ENCODE measurements around the gene APEH. TPM values are rescaled to one million over a fixed set of nuclear protein-coding genes. Genes with fewer than 3 reads are reported as not detected.

APEH gene
- total and polyA plus RNA-seq, 2 donors from 2014 or later = 138 to 143 TPM

DNA sequence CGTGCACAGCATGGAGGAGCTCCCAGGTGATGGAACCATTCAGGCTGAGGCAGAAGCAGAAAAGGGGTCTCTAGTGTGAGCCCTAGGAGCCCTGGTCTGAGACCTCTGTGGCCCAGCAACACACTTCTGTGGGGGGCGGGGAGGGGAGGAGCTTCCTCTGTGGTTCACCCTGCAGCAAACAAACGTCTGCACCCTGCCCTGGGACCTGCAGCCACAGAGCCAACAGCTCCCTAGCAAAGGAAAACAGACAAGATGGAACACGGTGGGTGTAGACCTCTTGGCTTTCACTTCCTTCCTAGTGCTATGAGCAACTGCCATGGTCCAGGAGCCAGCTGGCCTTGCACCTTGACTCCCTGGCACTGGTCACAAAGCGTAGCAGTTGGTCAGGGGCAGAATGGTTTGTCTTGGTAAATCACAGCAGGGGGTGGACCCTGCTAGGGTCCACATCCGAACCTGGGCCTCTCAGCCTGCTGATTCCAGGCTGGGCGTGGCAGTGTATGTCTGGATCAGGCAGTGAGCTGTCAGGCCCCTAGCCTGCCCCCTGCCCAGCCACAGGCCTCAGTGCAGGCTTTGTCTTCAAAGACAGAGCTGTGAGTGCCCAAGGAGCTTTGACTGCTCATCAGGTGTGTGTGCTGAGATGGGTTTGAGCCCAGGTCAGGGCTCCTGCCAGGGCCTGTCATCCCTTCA lies 38.6 kb downstream of the APEH start:
- intact Hi-C loops (cut with DNase I) = no loop called here
- TF ChIP-seq CTCF (IDR thresholded peaks at IDR 0.05; ENCODE audit: borderline replicate concordance, extremely low read depth, insufficient read depth) = no peak
- Histone ChIP-seq H3K9ac (ENCODE audit: low read length in 3 of 3) (no peak overlapping the region), H3K4me3 (ENCODE audit: low read length in 3 of 3) (no peak overlapping the region), H3K27ac (ENCODE audit: low read depth in 2 of 2, low read length in 2 of 2) (no peak overlapping the region), H3K4me1 (ENCODE audit: control insufficient read depth in 2 of 3, insufficient read depth in 2 of 3, low read depth in 1 of 3, low read length in 3 of 3) (no peaks in the 10 kb centered on the region), H3K9me3 (ENCODE audit: control insufficient read depth in 2 of 3, insufficient read depth in 1 of 3, low read length in 3 of 3) (no peaks in the 10 kb centered on the region), H3K27me3 (ENCODE audit: control insufficient read depth, insufficient read depth, low read length) (no peaks in the 10 kb centered on the region), H3K36me3 (ENCODE audit: control insufficient read depth in 2 of 3, insufficient read depth in 3 of 3, low read length in 3 of 3) (peaks cover 0 to 12% (median 0%) of the 10 kb centered on the region in 3 donors)
- DNase-seq = peak in 1 of 5 donors; percentile 41
- FAIRE-seq = no peak

- Histone ChIP-seq H3K27ac (ENCODE audit: low read depth in 2 of 2, low read length in 2 of 2) (no peak overlapping the region), H3K36me3 (ENCODE audit: control insufficient read depth in 2 of 3, insufficient read depth in 3 of 3, low read length in 3 of 3) (peaks cover 0 to 12% (median 0%) of the 10 kb centered on the region in 3 donors), H3K4me3 (ENCODE audit: low read length in 3 of 3) (no peak overlapping the region), H3K27me3 (ENCODE audit: control insufficient read depth, insufficient read depth, low read length) (no peaks in the 10 kb centered on the region), H3K4me1 (ENCODE audit: control insufficient read depth in 2 of 3, insufficient read depth in 2 of 3, low read depth in 1 of 3, low read length in 3 of 3) (peaks cover 0 to 1% (median 0%) of the 10 kb centered on the region in 3 donors), H3K9ac (ENCODE audit: low read length in 3 of 3) (no peak overlapping the region), H3K9me3 (ENCODE audit: control insufficient read depth in 2 of 3, insufficient read depth in 1 of 3, low read length in 3 of 3) (no peaks in the 10 kb centered on the region)
- no peak for TF ChIP-seq CTCF (IDR thresholded peaks at IDR 0.05; ENCODE audit: borderline replicate concordance, extremely low read depth, insufficient read depth)
- peak in 1 of 5 donors; percentile 62 for DNase-seq
- FAIRE-seq = no peak
- intact Hi-C loops (cut with DNase I) = no loop called here
Measured at GRCh38 chr3:49713336-49714105, 39.4 kb downstream of the APEH start.

DNA sequence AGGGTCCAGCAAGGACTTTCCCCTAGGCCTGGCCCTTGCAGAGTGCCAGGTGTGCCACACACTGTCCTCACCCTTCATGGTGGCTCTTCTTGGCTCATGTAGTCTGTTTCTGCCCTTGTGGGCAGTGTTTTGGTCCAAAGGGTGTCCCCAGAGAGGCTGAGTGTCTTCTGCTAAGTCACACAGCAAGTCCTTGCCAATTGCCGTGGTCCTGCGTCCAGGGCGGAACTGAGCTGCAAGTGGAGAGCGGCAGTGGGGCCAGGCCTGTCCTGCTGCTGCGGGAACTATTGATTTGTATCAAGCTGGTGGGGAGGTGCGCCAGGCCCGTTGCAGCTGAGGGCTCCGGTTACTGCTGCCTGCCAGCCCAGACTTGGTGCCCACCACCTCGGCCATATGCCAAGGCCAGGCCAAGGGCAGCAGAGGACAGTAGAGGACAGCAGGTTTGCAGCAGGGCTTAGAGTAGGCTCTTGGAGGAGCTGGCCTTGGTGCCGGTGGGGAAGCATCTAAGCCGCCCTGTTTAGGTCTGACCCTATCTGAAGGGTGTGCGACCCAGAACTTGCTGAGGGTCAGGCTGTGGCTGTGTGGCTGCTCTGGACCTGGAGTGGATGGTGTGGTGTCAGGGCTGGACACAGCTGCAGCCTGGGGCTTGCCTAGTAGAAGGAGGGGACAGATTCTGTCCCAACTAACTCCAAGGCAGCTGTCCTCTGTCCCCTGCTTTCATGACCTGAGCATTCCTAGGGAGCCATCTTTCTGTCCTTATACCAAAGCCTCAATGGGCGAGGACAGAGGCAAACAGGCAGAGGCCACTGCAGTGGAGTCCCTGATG lies 40.8 kb downstream of the APEH start:
- TF ChIP-seq CTCF (IDR thresholded peaks at IDR 0.05; ENCODE audit: borderline replicate concordance, extremely low read depth, insufficient read depth) = no peak
- Histone ChIP-seq H3K9me3 (ENCODE audit: control insufficient read depth in 2 of 3, insufficient read depth in 1 of 3, low read length in 3 of 3) (no peaks in the 10 kb centered on the region), H3K4me3 (ENCODE audit: low read length in 3 of 3) (no peak overlapping the region), H3K4me1 (ENCODE audit: control insufficient read depth in 2 of 3, insufficient read depth in 2 of 3, low read depth in 1 of 3, low read length in 3 of 3) (peaks cover 0 to 9% (median 0%) of the 10 kb centered on the region in 3 donors), H3K27me3 (ENCODE audit: control insufficient read depth, insufficient read depth, low read length) (no peaks in the 10 kb centered on the region), H3K36me3 (ENCODE audit: control insufficient read depth in 2 of 3, insufficient read depth in 3 of 3, low read length in 3 of 3) (peaks cover 0 to 12% (median 0%) of the 10 kb centered on the region in 3 donors), H3K9ac (ENCODE audit: low read length in 3 of 3) (no peak overlapping the region), H3K27ac (ENCODE audit: low read depth in 2 of 2, low read length in 2 of 2) (no peak overlapping the region)
- intact Hi-C loops (cut with DNase I) = no loop called here
- FAIRE-seq (no peak), DNase-seq (peak in 1 of 5 donors; percentile 59)

Measured in kidney (tissue), 14 donors.